HepG2 (cell line): Measurements from ENCODE around the gene SLC25A45. TPM values are rescaled to one million over a fixed set of nuclear protein-coding genes. Genes with fewer than 3 reads are reported as not detected.
A peak's percentile ranks its signal among the peaks of the same experiment; 100 is the strongest.

Experiments used
- ATAC-seq: fragments of 200-7000 bp; cut with Tn5 transposase; 3 replicates; pipeline ENCODE4 v1.9.1; 2020; ENCODE audit warnings: mild to moderate bottlenecking, moderate library complexity
- BruUV-seq: library from RNA; stranded (reverse); fragments of 400-500 nt; replicated peaks from 2 replicates; lab custom pipeline; 2021; lab: Mats Ljungman, UMichigan
- CTCF ChIA-PET: fragments of 300-600 bp; formaldehyde crosslinking; extraction: SDS; loops from one replicate; lab custom pipeline; 2021; ENCODE audit warnings: low total read pairs, inconsistent platforms, low intra/inter-chr PET ratio; lab: Yijun Ruan, JAX
- POLR2A ChIA-PET: fragments of 350-600 bp; sonication (Branson Sonifier 250); formaldehyde crosslinking; loops from one replicate; lab custom pipeline; 2020; ENCODE audit warnings: antibody characterized with exemption, inconsistent platforms; lab: Yijun Ruan, JAX
- DNase-seq: peaks from one replicate; pipeline ENCODE4 v3.0.0-alpha.2; 2015; ENCODE audit warnings: low spot score
- FAIRE-seq: peaks from 3 replicates; lab custom pipeline; 2011; peaks lifted over from hg19 to GRCh38; lab: Jason Lieb, UNC
- H2AFZ ChIP-seq: one replicate; pipeline ENCODE4 v1.6.1; 2011; ENCODE audit warnings: low read length, inconsistent platforms
- H3K27ac ChIP-seq: fragments of 300-600 bp; 3 replicates; pipeline ENCODE4 v1.8.0; 2011; ENCODE audit warnings: mixed run types, mild to moderate bottlenecking, mixed read lengths, low read length, inconsistent platforms; ENCODE audit not compliant: insufficient read depth; ENCODE audit errors: extremely low read length
- H3K27me3 ChIP-seq, 2 experiments: fragments of 200-600 bp in 1 of 2; 2 replicates in 1 of 2; 3 replicates in 1 of 2; pipeline versions ENCODE4 v1.6.0 to v1.8.0; 2011; ENCODE audit warnings: low read length in 2 of 2, mild to moderate bottlenecking in 2 of 2, moderate library complexity in 2 of 2, inconsistent platforms in 1 of 2; ENCODE audit not compliant: insufficient read depth in 2 of 2, control insufficient read depth in 1 of 2
- H3K36me3 ChIP-seq, 2 experiments: fragments of 200-600 bp in 1 of 2; replicated peaks in 1 of 2; 2 replicates in 1 of 2; 3 replicates in 1 of 2; pipeline versions ENCODE4 v1.5.1 to v1.8.0; 2011; ENCODE audit warnings: low read length in 2 of 2, inconsistent platforms in 1 of 2; ENCODE audit not compliant: insufficient read depth in 2 of 2, control insufficient read depth in 1 of 2
- H3K4me1 ChIP-seq: 2 replicates; pipeline ENCODE4 v1.5.1; 2012; ENCODE audit warnings: low read length, inconsistent platforms; ENCODE audit not compliant: insufficient read depth
- H3K4me2 ChIP-seq: 2 replicates; pipeline ENCODE4 v1.6.0; 2011; ENCODE audit warnings: low read depth, low read length, inconsistent platforms
- H3K4me3 ChIP-seq, 3 experiments: fragments of 200-600 bp in 1 of 3; sonication (generic), shearing (Covaris generic) in 1 of 3; replicated peaks in 1 of 3; 2 replicates each; pipeline ENCODE4 v1.5.1; 2011 to 2016; ENCODE audit warnings: low read length in 3 of 3, inconsistent platforms in 2 of 3, low read depth in 2 of 3, mild to moderate bottlenecking in 2 of 3, control low read depth in 1 of 3, mixed read lengths in 1 of 3; ENCODE audit not compliant: insufficient read depth in 1 of 3
- H3K79me2 ChIP-seq: one replicate; pipeline ENCODE4 v1.6.1; 2011; ENCODE audit warnings: low read length, inconsistent platforms; ENCODE audit not compliant: insufficient read depth
- H3K9ac ChIP-seq: 2 replicates; pipeline ENCODE4 v1.6.0; 2011; ENCODE audit warnings: mild to moderate bottlenecking, low read depth, low read length, inconsistent platforms; ENCODE audit not compliant: insufficient read depth
- H3K9me3 ChIP-seq: 2 replicates; pipeline ENCODE4 v1.5.1; 2012; ENCODE audit warnings: mild to moderate bottlenecking, low read length
- H4K20me1 ChIP-seq: 2 replicates; pipeline ENCODE4 v1.6.0; 2011; ENCODE audit warnings: inconsistent platforms, mild to moderate bottlenecking, low read length, moderate library complexity; ENCODE audit not compliant: insufficient read depth
- HDAC6 ChIP-seq: fragments of 200-600 bp; sonication (generic); IDR thresholded peaks from 2 replicates; pipeline ENCODE4 v1.7.0; 2017; ENCODE audit warnings: mild to moderate bottlenecking, antibody characterized with exemption, low read length, low read depth
- HNF4A ChIP-seq: sonication (generic); formaldehyde crosslinking; IDR thresholded peaks from 2 replicates; pipeline ENCODE4 v1.4.0; 2020; ENCODE audit warnings: missing genetic modification reagents
- HOXA5 ChIP-seq: sonication (generic); formaldehyde crosslinking; IDR thresholded peaks from 2 replicates; pipeline ENCODE4 v1.4.0; 2020; ENCODE audit warnings: missing genetic modification reagents
- KDM3A ChIP-seq: IDR thresholded peaks from 2 replicates; pipeline ENCODE4 v1.6.1; 2018; ENCODE audit warnings: low read depth, missing compliant biosample characterization
- LCORL ChIP-seq, 2 experiments: fragments of 450-650 bp in 1 of 2; sonication (generic) in 1 of 2; formaldehyde crosslinking in 1 of 2; IDR thresholded peaks; 2 replicates each; pipeline versions ENCODE4 v1.5.0 to v1.6.1; 2017 to 2020; ENCODE audit warnings: antibody characterized with exemption in 1 of 2, missing genetic modification reagents in 1 of 2
- MED13 ChIP-seq: sonication (generic); formaldehyde crosslinking; IDR thresholded peaks from 2 replicates; pipeline ENCODE4 v1.5.0; 2020; ENCODE audit warnings: missing genetic modification reagents
- NCOA1 ChIP-seq: sonication (generic); formaldehyde crosslinking; IDR thresholded peaks from 2 replicates; pipeline ENCODE4 v1.9.0; 2021; ENCODE audit warnings: missing genetic modification reagents
- NR3C1 ChIP-seq: sonication (generic); formaldehyde crosslinking; IDR thresholded peaks from 2 replicates; pipeline ENCODE4 v1.4.0; 2020; ENCODE audit warnings: missing genetic modification reagents
- RAD21 ChIP-seq: fragments of 450-650 bp; formaldehyde crosslinking; IDR thresholded peaks from 2 replicates; pipeline ENCODE4 v1.5.0; 2020; ENCODE audit warnings: mild to moderate bottlenecking
- RBM39 ChIP-seq: fragments of 200-400 bp; formaldehyde crosslinking; IDR thresholded peaks from one replicate; pipeline ENCODE4 v1.6.1; 2018; ENCODE audit warnings: antibody characterized with exemption, mild to moderate bottlenecking, low read depth, low read length; ENCODE audit not compliant: poor library complexity, severe bottlenecking
- RXRB ChIP-seq: IDR thresholded peaks from 2 replicates; pipeline ENCODE4 v1.6.1; 2016; ENCODE audit warnings: borderline replicate concordance, missing genetic modification reagents, missing compliant biosample characterization
- SAP130 ChIP-seq: IDR thresholded peaks from 2 replicates; pipeline ENCODE4 v1.6.1; 2016; ENCODE audit warnings: low read depth
- SMC3 ChIP-seq: IDR thresholded peaks from 2 replicates; pipeline ENCODE4 v1.6.1; 2011; ENCODE audit warnings: low read length, improper control_type of control experiment
- STAG1 ChIP-seq: sonication (generic); formaldehyde crosslinking; IDR thresholded peaks from 2 replicates; pipeline ENCODE4 v1.4.0; 2020; ENCODE audit warnings: missing genetic modification reagents
- TEAD3 ChIP-seq: optimal IDR thresholded peaks from 2 replicates; pipeline ENCODE3; 2016; ENCODE audit warnings: borderline replicate concordance
- ZMYM4 ChIP-seq: sonication (generic); formaldehyde crosslinking; IDR thresholded peaks from 2 replicates; pipeline ENCODE4 v1.8.1; 2023; ENCODE audit warnings: mild to moderate bottlenecking, missing genetic modification reagents
- ZNF263 ChIP-seq: sonication (generic); formaldehyde crosslinking; IDR thresholded peaks from 2 replicates; pipeline ENCODE4 v1.4.0; 2020; ENCODE audit warnings: missing genetic modification reagents
- ZNF749 ChIP-seq: sonication (generic); formaldehyde crosslinking; IDR thresholded peaks from 2 replicates; pipeline ENCODE4 v1.8.0; 2022; ENCODE audit warnings: mild to moderate bottlenecking, missing genetic modification reagents, moderate library complexity, borderline replicate concordance
- ZNF83 ChIP-seq: sonication (generic); formaldehyde crosslinking; IDR thresholded peaks from 2 replicates; pipeline ENCODE4 v1.4.0; 2020; ENCODE audit warnings: missing genetic modification reagents, mild to moderate bottlenecking, borderline replicate concordance
- WGBS: methylation state at CpG from one replicate; pipeline ENCODE4 v1.1.6; 2017; ENCODE audit warnings: low lambda C conversion rate; 5-methylcytosine and 5-hydroxymethylcytosine counted together
- in situ Hi-C: cut with HindIII; loops from 2 replicates; pipeline ENCODE4 v1.10.0; 2017; ENCODE audit warnings: low pct_unique_long_range_greater_than_20kb; ENCODE audit not compliant: extremely low pct_ligation_motif_present
- intact Hi-C: fragments of 100-400 bp; cut with micrococcal nuclease; formaldehyde crosslinking; loops from one replicate; pipeline ENCODE4 v1.10.0; 2022; ENCODE audit not compliant: unreplicated experiment
- polyA plus RNA-seq, 8 experiments: library from polyadenylated mRNA; depleted of rRNA in 3 of 8; stranded (reverse) in 7 of 8; unstranded in 1 of 8; fragments of >200 nt; fragmentation: Illumina TruSeq in 4 of 8; extraction: Trizol in 4 of 8; gene quantifications; 2 replicates each; pipeline versions ENCODE4 v1.2.1 to v1.2.3, GENCODE V29; 2011 to 2016; ENCODE audit warnings: low read depth in 4 of 8, missing spikeins in 1 of 8, mixed read lengths in 1 of 8; ENCODE audit not compliant: insufficient read depth in 1 of 8
- total RNA-seq, 5 experiments: library from RNA; depleted of rRNA; stranded (reverse); fragments of >200 nt; fragmentation: Illumina TruSeq; extraction: Trizol; gene quantifications; 2 replicates each; pipeline ENCODE4 v1.2.3, GENCODE V29; 2016; ENCODE audit warnings: low read depth in 1 of 5
- TF ChIP-seq, protein P1 (sequence below): sonication (generic); formaldehyde crosslinking; IDR thresholded peaks from 2 replicates; pipeline ENCODE4 v1.4.0; 2020; ENCODE audit warnings: missing genetic modification reagents
- TF ChIP-seq, protein P2 (sequence below): sonication (generic); formaldehyde crosslinking; IDR thresholded peaks from 2 replicates; pipeline ENCODE4 v1.5.0; 2020; ENCODE audit warnings: mild to moderate bottlenecking, missing genetic modification reagents, moderate library complexity

Gene SLC25A45
- total and polyA plus RNA-seq, 2 of the 13 experiments (the other 11 are each of a cell fraction or from before 2014, with no cell fraction given), result 1.2 to 3.4 TPM

DNA sequence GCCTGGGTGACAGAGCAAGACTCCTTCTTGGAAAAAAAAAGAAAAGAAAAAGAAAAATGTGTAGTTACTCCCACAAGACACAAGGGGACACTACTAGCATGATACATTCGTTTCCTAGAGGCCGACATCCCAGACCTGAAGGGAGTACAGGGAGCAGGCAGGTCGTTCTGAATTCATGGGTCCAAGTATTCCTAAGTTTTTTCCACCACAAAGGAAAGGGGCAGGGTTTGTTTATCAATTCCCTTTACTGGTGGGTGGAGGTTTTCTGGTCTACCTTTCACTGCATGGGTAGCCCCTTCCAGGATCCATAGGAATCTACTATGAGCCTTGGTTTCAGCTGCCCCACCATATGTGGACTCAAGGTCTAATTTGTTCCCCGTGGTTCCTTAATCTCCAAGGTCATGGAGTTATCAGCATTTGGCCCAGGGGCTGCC, 16.1 kb downstream of the SLC25A45 start:
- Histone ChIP-seq H3K4me2 (peak overlapping the region; percentile 80), H3K36me3 (no peaks in the 10 kb centered on the region), H3K9ac (no peak overlapping the region; the same call in 1 of the 2 replicates), H3K4me3 (peak overlapping the region in 2 of 3 experiments; percentile 15 to 50; a peak in 2 of 6 replicates), H3K9me3 (no peaks in the 10 kb centered on the region), H3K27ac (no peak overlapping the region), H2AFZ (peak overlapping the region; percentile 61), H3K27me3 (no peaks in the 10 kb centered on the region), H3K79me2 (no peaks in the 10 kb centered on the region), H3K4me1 (peaks cover 48% of the 10 kb centered on the region), H4K20me1 (no peaks in the 10 kb centered on the region)
- intact Hi-C loops, result loop anchor here (1.0 to 5.0 kb wide), 5 partner anchors 16 to 144 kb away; partner anchors contain the start of gene SLC25A45
- ATAC-seq (peak; percentile 81), DNase-seq (peak; percentile 84), FAIRE-seq (peak; percentile 79)
- in situ Hi-C loops, result loop anchor here (10.0 kb wide), 1 partner anchor 98 kb away; no protein-coding TSS in a partner anchor
- POLR2A ChIA-PET, result interaction anchor here (1.3 to 1.8 kb wide), 3 partner anchors 8 to 142 kb away, joined by 3 to 12 read pairs (median 7); partner anchors contain the start of gene NEAT1
- no TSS peak for BruUV-seq
- CTCF ChIA-PET, result interaction anchor here (1.1 to 1.7 kb wide), 4 partner anchors 50 to 144 kb away, joined by 4 to 12 read pairs (median 10); no protein-coding TSS in a partner anchor
- 2% methylated on average over 4 of the region's 4 CpGs for WGBS
- TF ChIP-seq NR3C1 (CRISPR knock-in tag) (no peak), LCORL (IDR thresholded peaks at IDR 0.05) (no peak), LCORL (CRISPR knock-in tag; IDR thresholded peaks at IDR 0.05) (peak; percentile 56), MED13 (CRISPR knock-in tag) (no peak), ZMYM4 (CRISPR knock-in tag) (peak; percentile 39; the same call in 1 of the 2 replicates), RAD21 (CRISPR knock-in tag) (peak; percentile 87), SAP130 (CRISPR knock-in tag) (peak; percentile 45; the same call in 1 of the 2 replicates), RBM39 (no peak), HOXA5 (0 out of 2 replicates have a peak, but pooled peaks have one; percentile 52), SMC3 (peak; percentile 93), NCOA1 (0 out of 2 replicates have a peak, but pooled peaks have one; percentile 39), STAG1 (CRISPR knock-in tag) (peak; percentile 95), TEAD3 (CRISPR knock-in tag) (peak; percentile 15), HDAC6 (no peak), ZNF749 (CRISPR knock-in tag) (no peak), KDM3A (0 out of 2 replicates have a peak, but pooled peaks have one; percentile 42), RXRB (CRISPR knock-in tag) (peak; percentile 59; the same call in 1 of the 2 replicates), HNF4A (CRISPR knock-in tag) (0 out of 2 replicates have a peak, but pooled peaks have one; percentile 7), ZNF263 (CRISPR knock-in tag) (peak; percentile 56; the same call in 1 of the 2 replicates), ZNF83 (CRISPR knock-in tag) (no peak)
- TF ChIP-seq, protein P1, sequence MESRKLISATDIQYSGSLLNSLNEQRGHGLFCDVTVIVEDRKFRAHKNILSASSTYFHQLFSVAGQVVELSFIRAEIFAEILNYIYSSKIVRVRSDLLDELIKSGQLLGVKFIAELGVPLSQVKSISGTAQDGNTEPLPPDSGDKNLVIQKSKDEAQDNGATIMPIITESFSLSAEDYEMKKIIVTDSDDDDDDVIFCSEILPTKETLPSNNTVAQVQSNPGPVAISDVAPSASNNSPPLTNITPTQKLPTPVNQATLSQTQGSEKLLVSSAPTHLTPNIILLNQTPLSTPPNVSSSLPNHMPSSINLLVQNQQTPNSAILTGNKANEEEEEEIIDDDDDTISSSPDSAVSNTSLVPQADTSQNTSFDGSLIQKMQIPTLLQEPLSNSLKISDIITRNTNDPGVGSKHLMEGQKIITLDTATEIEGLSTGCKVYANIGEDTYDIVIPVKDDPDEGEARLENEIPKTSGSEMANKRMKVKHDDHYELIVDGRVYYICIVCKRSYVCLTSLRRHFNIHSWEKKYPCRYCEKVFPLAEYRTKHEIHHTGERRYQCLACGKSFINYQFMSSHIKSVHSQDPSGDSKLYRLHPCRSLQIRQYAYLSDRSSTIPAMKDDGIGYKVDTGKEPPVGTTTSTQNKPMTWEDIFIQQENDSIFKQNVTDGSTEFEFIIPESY, result 0 out of 2 replicates have a peak, but pooled peaks have one; percentile 7
- TF ChIP-seq, protein P2, sequence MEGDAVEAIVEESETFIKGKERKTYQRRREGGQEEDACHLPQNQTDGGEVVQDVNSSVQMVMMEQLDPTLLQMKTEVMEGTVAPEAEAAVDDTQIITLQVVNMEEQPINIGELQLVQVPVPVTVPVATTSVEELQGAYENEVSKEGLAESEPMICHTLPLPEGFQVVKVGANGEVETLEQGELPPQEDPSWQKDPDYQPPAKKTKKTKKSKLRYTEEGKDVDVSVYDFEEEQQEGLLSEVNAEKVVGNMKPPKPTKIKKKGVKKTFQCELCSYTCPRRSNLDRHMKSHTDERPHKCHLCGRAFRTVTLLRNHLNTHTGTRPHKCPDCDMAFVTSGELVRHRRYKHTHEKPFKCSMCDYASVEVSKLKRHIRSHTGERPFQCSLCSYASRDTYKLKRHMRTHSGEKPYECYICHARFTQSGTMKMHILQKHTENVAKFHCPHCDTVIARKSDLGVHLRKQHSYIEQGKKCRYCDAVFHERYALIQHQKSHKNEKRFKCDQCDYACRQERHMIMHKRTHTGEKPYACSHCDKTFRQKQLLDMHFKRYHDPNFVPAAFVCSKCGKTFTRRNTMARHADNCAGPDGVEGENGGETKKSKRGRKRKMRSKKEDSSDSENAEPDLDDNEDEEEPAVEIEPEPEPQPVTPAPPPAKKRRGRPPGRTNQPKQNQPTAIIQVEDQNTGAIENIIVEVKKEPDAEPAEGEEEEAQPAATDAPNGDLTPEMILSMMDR, result peak; percentile 88
